GM04503 (cell line): ENCODE measurements around the gene SKIDA1.

ENCODE experiments used
- DNase-seq: peaks from one replicate; pipeline ENCODE4 v3.0.0-alpha.2; 2012; ENCODE audit warnings: low read depth

Gene SKIDA1

DNA sequence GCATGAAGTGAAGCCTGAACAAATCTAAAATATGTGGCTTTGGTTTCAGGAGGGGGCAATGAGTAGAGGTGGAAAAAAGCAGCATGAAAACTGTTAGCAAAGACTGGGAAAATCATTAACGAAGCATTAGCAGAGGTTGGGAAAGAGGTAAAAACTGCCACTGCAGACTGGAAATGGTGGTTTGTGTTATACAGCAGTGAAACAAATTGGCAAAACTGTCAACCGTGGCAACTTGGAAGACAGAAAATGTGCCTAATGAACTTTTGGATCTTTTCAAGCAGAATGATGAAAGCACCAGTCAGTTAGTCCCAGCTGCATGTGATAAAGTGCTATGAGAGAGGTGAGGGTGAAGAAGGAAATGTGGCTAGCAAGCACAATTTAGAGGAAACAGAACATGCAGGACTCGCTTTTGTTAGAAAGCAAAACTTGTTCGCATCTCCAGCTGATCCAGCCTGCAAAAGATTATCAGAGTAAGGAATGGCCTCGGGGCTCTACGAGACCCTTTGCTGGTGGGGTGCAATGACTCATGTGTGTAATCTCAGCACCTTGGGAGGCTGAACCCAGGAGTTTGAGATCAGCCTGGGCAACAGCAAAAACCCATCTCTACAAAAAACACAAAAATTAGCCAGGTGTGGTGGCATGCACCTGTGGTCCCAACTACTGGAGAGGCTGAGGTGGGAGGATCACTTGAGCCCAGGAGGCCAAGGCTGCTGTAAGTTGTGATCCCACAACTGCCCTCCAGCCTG, 45.7 kb downstream of the SKIDA1 start:
- DNase-seq = no peak

DNA sequence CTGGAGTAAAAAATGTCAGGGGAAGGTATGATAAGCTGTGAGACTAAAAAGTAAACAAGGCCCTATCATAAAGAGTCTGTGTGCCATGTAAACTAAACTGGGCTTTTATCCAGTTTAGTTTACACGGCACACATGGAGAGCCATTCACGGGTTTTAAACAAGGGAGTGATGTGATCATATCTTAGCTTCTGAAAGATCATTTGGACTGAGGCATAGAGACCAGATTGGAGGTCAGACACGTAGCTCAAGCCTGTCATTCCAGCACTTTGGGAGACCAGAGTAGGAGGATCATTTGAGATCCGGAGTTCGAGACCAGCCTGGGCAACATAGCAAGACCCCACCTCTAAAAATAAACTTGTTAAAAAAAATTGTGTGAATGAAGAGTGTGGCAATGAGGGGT, 50.1 kb downstream of the SKIDA1 start:
- DNase-seq = no peak

DNA sequence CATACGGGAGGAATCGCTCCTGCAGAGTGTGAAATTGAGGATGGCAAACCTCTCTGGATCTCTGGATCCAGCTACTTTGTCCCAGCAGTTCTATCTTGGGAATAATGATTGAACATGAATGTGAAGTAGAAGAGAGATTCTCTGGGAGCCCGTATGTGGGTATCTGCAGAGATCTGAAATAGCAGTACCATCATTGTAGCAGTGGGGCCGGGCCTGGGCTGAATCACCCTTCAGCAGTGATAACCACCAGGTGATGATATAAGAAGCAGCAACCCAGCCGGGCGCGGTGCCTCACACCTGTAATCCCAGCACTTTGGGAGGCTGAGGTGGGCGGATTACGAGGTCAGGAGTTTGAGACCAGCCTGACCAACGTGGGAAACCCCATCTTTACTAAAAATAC, 51.9 kb downstream of the SKIDA1 start:
- no peak for DNase-seq

DNA sequence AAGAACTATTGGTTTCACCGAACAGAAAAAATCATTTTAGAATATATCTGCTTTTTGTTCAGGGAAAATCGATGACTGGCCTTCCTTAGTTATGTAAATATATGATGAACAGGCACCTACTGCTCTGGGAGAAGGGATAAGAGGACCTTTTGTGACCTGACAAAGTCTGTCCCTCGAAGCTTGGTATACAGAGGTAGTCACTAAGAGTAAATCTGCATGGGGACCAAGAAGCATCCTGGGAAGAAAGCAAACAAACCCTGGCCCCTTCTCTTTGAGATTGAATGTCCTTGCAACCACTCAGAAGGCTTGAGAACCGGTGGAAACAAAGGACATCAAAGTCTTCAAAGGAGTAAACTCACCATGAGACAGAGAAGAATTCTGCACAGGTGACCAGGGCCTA, 52.3 kb downstream of the SKIDA1 start:
- no peak for DNase-seq

DNA sequence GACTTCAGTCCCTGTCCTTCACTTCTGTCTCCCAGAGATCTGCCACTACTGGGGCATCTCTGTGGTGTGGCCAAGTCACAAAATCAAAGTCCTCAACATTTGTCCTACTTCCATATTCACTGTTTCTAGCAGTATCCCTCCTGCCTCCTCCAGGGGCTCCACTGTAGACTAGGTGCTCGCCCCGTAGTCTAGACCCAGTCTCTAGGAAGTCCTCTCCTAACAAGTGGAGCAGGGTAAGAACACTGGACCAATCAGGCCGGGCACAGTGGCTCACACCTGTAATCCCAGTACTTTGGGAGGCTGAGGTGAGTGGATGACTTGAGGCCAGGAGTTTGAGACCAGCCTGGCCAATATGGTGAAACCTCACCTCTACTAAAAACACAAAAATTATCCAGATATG, 57.4 kb downstream of the SKIDA1 start:
- DNase-seq = no peak

DNA sequence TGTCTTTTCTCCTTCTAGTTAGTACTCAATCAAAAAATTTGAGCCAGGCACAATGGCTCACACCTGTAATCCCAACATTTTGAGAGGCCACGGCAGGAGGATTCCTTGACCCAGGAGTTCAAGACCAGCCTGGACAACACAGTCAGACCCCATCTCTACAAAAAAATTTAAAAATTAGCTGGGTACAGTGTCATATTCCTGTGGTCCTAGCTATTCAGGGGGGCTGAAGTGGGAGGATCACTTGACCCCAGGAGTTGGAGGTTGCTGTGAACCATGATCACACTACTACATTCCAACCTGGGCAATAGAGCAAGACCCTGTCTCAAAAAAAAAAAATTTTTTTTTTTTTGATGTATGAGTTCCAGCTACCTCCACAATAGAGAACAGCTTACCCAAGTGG, 57.8 kb downstream of the SKIDA1 start:
- DNase-seq = no peak

DNA sequence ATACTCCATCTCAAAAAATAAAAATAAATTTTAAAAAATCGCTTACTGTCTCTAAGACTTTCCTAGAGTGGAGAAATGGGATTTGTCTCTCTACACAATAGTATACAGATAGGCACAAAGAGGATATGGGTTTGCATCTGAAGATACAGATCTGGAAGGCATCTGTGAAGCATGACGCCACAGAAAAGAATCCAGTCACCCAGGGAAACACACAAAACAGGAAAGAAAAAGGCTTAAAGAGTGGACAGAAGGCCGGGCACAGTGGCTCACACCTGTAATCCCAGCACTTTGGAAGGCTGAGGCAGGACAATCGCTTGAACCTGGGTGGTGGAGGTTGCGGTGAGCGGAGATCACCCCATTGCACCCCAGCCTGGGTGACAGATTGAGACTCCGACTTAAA, 61.3 kb downstream of the SKIDA1 start:
- peak; percentile 35 for DNase-seq
